AG10803 (cell line): ENCODE measurements around the gene NTNG2.

ENCODE experiments used
- DNase-seq: peaks from one replicate; pipeline ENCODE4 v3.0.0; 2010; ENCODE audit warnings: low read depth
- H3K4me3 ChIP-seq: 2 replicates; pipeline ENCODE4 v1.5.1; 2011; ENCODE audit warnings: mild to moderate bottlenecking, low read length, control low read depth
- CTCF ChIP-seq: conservative IDR thresholded peaks from 2 replicates; pipeline ENCODE4 v1.5.1; 2011; ENCODE audit warnings: mild to moderate bottlenecking, low read length, control low read depth, inconsistent platforms

The NTNG2 gene

GRCh38 chr9:132161743-132162184 is at the start of gene NTNG2:
Gene NTNG2 (plus strand): TSS chr9:132162058. CDS start chr9:132166832, 4,774 bp downstream.
- no peak for TF ChIP-seq CTCF
- DNase-seq: no peak
- H3K4me3 ChIP-seq: peak within 1 kb of the TSS; percentile 67

- no peak for TF ChIP-seq CTCF
- no peak overlapping the region for H3K4me3 ChIP-seq
- peak; percentile 39 for DNase-seq
Observed at GRCh38 chr9:132114102-132114707, 47.7 kb upstream of the NTNG2 start.

GRCh38 chr9:132116583-132116982 is 45.3 kb upstream of the NTNG2 start:
- H3K4me3 ChIP-seq: no peak overlapping the region
- DNase-seq: no peak
- no peak for TF ChIP-seq CTCF

- no peak for DNase-seq
- no peak for TF ChIP-seq CTCF
- no peak overlapping the region for H3K4me3 ChIP-seq
Observed at GRCh38 chr9:132117694-132118093, 44.2 kb upstream of the NTNG2 start.

- TF ChIP-seq CTCF: no peak
- no peak for DNase-seq
- H3K4me3 ChIP-seq: no peak overlapping the region
Observed at GRCh38 chr9:132121021-132121420, 40.8 kb upstream of the NTNG2 start.

- no peak for DNase-seq
- no peak overlapping the region for H3K4me3 ChIP-seq
- no peak for TF ChIP-seq CTCF
Observed at GRCh38 chr9:132124800-132125199, 37.1 kb upstream of the NTNG2 start.

- no peak for TF ChIP-seq CTCF
- DNase-seq: no peak
Observed at GRCh38 chr9:132125361-132125760, 36.5 kb upstream of the NTNG2 start.

More at GRCh38 chr9:132125361-132125760, 36.5 kb upstream of the NTNG2 start:
- H3K4me3 ChIP-seq: no peak overlapping the region
